ENCODE data around the gene CABYR. TPM values are rescaled to one million over a fixed set of nuclear protein-coding genes. Genes with fewer than 3 reads are reported as not detected.
"Not testable (repeated sequence)": the region's sequence is repeated elsewhere in the genome, so short reads cannot be mapped to it uniquely, and the experiment has no call there.

The CABYR gene
- total and polyA plus RNA-seq, 12 donors, result 0.19 to 0.68 (median 0.47) TPM; not detected in 6

- TF ChIP-seq CTCF (IDR thresholded peaks at IDR 0.05), result no peak
- intact Hi-C loops (cut with DNase I), result no loop called here
- peaks cover 0 to 13% (median 0%) of the 10 kb centered on the region in 7 donors for H3K27me3 ChIP-seq
- no peak overlapping the region for H3K27ac ChIP-seq
- 97% methylated on average over 2 of the region's 2 CpGs for WGBS, 2 donors
- ATAC-seq, result no peak
- peaks cover 0 to 3% (median 0%) of the 10 kb centered on the region in 11 donors for H3K9me3 ChIP-seq
- no peak overlapping the region for H3K4me3 ChIP-seq
- H3K4me1 ChIP-seq, result peaks cover 0 to 16% (median 7%) of the 10 kb centered on the region in 9 donors
- peaks cover 0 to 3% (median 0%) of the 10 kb centered on the region in 9 donors for H3K36me3 ChIP-seq
- DNase-seq, result no peak
Measured at GRCh38 chr18:24140697-24141096, 1.8 kb downstream of the CABYR start.

- DNase-seq (no peak), ATAC-seq (no peak)
- Histone ChIP-seq H3K27ac (no peak overlapping the region), H3K4me1 (peaks cover 0 to 16% (median 7%) of the 10 kb centered on the region in 9 donors), H3K9me3 (peaks cover 0 to 3% (median 0%) of the 10 kb centered on the region in 11 donors), H3K36me3 (peaks cover 0 to 3% (median 0%) of the 10 kb centered on the region in 9 donors), H3K4me3 (no peak overlapping the region), H3K27me3 (peaks cover 0 to 13% (median 0%) of the 10 kb centered on the region in 7 donors)
- intact Hi-C loops (cut with DNase I), result no loop called here
- TF ChIP-seq CTCF (IDR thresholded peaks at IDR 0.05), result no peak
Measured at GRCh38 chr18:24142376-24142775, 3.5 kb downstream of the CABYR start.

- intact Hi-C loops (cut with DNase I); H3K4me1 ChIP-seq; H3K4me3 ChIP-seq; H3K27ac ChIP-seq; H3K9me3 ChIP-seq; DNase-seq; H3K27me3 ChIP-seq; ATAC-seq: not testable (repeated sequence)
- WGBS, 2 donors, result 96 to 97% methylated on average over 27 to 28 of the region's 28 CpGs
- H3K36me3 ChIP-seq, result peaks cover 0 to 41% (median 4%) of the 10 kb centered on the region in 9 donors
Measured at GRCh38 chr18:24149591-24149990, 10.7 kb downstream of the CABYR start.

GRCh38 chr18:24153397-24153796 is 14.5 kb downstream of the CABYR start:
- WGBS, 2 donors, result 94 to 96% methylated on average over 3 of the region's 3 CpGs
- DNase-seq, result no peak
- Histone ChIP-seq H3K36me3 (peaks cover 0 to 64% (median 17%) of the 10 kb centered on the region in 9 donors), H3K4me3 (no peak overlapping the region), H3K4me1 (no peaks in the 10 kb centered on the region), H3K27me3 (no peaks in the 10 kb centered on the region), H3K9me3 (no peaks in the 10 kb centered on the region), H3K27ac (no peak overlapping the region)
- no peak for TF ChIP-seq CTCF (IDR thresholded peaks at IDR 0.05)
- ATAC-seq, result no peak
- intact Hi-C loops (cut with DNase I), result no loop called here

GRCh38 chr18:24157855-24158254 is 19.0 kb downstream of the CABYR start:
- no peaks in the 10 kb centered on the region for H3K27me3 ChIP-seq
- H3K9me3 ChIP-seq, result no peaks in the 10 kb centered on the region
- ATAC-seq (no peak), DNase-seq (no peak)
- H3K4me3 ChIP-seq, result no peak overlapping the region
- TF ChIP-seq CTCF (IDR thresholded peaks at IDR 0.05), result no peak
- peaks cover 0 to 91% (median 44%) of the 10 kb centered on the region in 9 donors for H3K36me3 ChIP-seq
- H3K4me1 ChIP-seq, result no peaks in the 10 kb centered on the region
- no peak overlapping the region for H3K27ac ChIP-seq
- WGBS, 2 donors, result 93 to 97% methylated on average over 3 of the region's 3 CpGs
- intact Hi-C loops (cut with DNase I), result no loop called here

Data from heart right ventricle (tissue), 16 donors.